GM18526 (cell line): ENCODE measurements around the gene ZNF841.

ENCODE experiments used
- POLR2A ChIP-seq: IDR thresholded peaks from 3 replicates; pipeline ENCODE4 v1.6.1; 2011; ENCODE audit not compliant: insufficient read length; ENCODE audit errors: extremely low read depth

ZNF841 gene

GRCh38 chr19:52099497-52100138, 4.1 kb upstream of the ZNF841 start:
- no peak for TF ChIP-seq POLR2A

- no peak for TF ChIP-seq POLR2A
Measured at GRCh38 chr19:52094526-52095130, 937 bp downstream of the ZNF841 start.

GRCh38 chr19:52086481-52086880, 9.1 kb downstream of the ZNF841 start:
- TF ChIP-seq POLR2A = no peak

GRCh38 chr19:52070496-52070895, 25.1 kb downstream of the ZNF841 start:
- TF ChIP-seq POLR2A = no peak

GRCh38 chr19:52069653-52070052, 25.9 kb downstream of the ZNF841 start:
- TF ChIP-seq POLR2A = no peak

GRCh38 chr19:52066258-52066863, 29.2 kb downstream of the ZNF841 start:
- no peak for TF ChIP-seq POLR2A

- TF ChIP-seq POLR2A = no peak
Measured at GRCh38 chr19:52065399-52065798, 30.2 kb downstream of the ZNF841 start.

- no peak for TF ChIP-seq POLR2A
Measured at GRCh38 chr19:52048555-52049501, 46.7 kb downstream of the ZNF841 start, which contains the start of gene ZNF432. Gene ZNF432, minus strand, starts transcription at chr19:52048838. Its CDS starts 1,970 bp downstream, at chr19:52046868.

GRCh38 chr19:52039169-52039568, 56.4 kb downstream of the ZNF841 start:
- TF ChIP-seq POLR2A = no peak

GRCh38 chr19:52034051-52034728, 61.4 kb downstream of the ZNF841 start:
- no peak for TF ChIP-seq POLR2A

GRCh38 chr19:52028780-52029123, 66.8 kb downstream of the ZNF841 start:
- TF ChIP-seq POLR2A = no peak

- peak; percentile 84 for TF ChIP-seq POLR2A
Measured at GRCh38 chr19:52028027-52028779, 67.4 kb downstream of the ZNF841 start, which contains the start of gene ZNF614. Gene ZNF614, minus strand, starts transcription at chr19:52028379. Its CDS starts 2,634 bp downstream, at chr19:52025745.

- TF ChIP-seq POLR2A = no peak
Measured at GRCh38 chr19:52022193-52022592, 73.4 kb downstream of the ZNF841 start.

- TF ChIP-seq POLR2A = no peak
Measured at GRCh38 chr19:52020506-52020905, 75.1 kb downstream of the ZNF841 start.
